NCI-H748 (cell line): Measurements from ENCODE around the gene TMEM208.

Source experiments
- DNase-seq: peaks from one replicate; lab custom pipeline; 2025; ENCODE audit not compliant: unreplicated experiment; lab: John Stamatoyannopoulos, UW

Gene TMEM208

DNA sequence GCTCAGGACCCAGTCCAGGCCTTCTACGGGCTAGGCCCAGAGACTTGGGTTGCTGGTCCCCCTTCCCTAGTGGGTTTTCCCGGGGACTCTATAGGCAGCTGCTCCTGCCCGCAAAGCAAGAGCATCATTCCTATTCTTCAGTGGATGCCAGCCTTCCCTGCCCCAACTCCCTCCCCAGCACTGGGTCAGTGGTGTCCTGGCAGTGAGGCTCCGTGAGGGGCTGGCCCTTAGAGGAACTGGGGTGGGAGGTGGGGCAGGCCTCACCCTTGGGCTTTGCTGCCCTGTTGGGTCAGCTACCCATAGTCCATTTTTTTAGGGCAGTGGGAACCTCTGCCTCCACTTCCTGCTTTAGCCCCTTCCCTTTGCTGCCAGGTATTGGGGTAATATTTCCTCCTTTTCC, 44.5 kb downstream of the TMEM208 start:
- DNase-seq = no peak

- DNase-seq = no peak
Measured at GRCh38 chr16:67275321-67275720, 48.4 kb downstream of the TMEM208 start.

DNA sequence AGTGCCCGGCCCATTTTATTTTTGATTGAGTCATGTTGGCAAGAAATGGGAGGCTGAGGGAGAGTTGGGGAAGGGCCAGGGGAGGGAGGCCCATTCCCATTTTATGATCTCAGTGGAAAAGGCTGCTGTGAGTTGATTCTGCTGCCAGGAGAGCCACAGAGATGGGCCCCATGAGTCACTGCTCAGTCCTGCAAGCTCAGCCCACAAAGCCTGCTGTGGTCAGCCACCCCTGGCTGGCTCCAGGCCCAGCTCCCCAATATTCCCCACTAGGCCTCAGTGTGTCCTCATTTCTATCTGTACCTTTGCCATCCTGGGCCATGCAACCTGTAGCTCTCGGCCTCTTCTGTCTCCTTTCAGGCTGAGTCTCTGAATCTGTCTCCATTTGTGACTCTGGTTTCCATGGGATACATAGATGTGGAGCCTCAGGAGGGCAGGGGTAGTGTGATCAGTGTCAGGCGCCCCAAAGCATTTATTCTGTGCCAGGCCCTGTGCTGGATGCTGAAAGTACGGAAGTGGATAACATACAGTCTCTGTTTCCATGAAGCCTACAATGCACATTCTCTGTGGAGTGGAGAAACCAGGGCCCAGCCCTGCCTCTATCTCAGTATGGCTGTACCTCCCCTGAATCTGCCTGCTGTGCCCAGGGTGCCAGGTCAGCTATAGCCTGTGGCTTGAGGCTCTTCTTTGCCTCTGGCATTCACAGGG, 50.5 kb downstream of the TMEM208 start:
- DNase-seq = no peak

DNA sequence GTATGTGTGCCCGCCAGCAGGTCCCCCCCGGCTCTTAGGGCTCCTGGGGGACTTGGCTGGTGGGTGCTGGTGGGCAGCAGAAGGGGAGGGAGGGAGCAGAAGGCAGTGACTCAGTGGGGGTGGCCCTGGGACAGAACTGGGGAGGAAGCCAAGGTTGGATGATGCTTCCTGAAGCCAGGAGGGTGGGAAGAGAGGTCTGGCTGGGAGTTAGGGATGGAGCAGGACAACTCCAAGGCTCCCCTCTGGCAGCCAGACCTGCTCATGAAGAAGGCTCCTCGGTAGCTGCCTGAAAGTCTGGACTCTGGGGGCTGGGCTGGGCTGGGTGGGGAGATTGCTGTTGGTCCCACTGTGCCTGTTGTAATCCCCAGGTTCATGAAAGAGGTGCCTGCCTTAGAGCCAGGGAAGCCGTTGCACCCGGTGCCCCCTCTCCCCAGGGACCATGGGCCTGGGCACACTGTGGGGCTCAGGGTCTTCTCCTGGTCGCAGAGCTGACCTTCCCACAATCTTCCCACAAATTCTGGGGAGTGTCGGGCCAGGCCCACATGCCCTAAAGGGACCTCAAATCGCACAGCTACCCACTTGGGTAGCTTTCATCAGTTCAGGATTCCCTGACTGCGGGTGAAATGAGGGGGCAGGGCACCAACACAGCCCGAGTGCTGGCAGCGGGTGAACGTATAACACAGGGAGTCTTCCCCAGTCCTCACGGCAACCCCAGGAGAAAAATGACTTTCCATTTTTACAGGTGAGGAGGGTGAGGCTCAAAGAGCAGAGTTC, 51.3 kb downstream of the TMEM208 start:
- DNase-seq = no peak
